C4-2B (cell line): ENCODE results near the gene HTT.

Source experiments
- ZFX ChIP-seq: fragments of 450-650 bp; IDR thresholded peaks from 2 replicates; pipeline ENCODE4 v1.6.1; 2017
- TF ChIP-seq, protein P1 (sequence below): fragments of 450-650 bp; conservative IDR thresholded peaks from 2 replicates; pipeline ENCODE4 v1.5.1; 2017; ENCODE audit warnings: mild to moderate bottlenecking

- TF ChIP-seq, protein P1, sequence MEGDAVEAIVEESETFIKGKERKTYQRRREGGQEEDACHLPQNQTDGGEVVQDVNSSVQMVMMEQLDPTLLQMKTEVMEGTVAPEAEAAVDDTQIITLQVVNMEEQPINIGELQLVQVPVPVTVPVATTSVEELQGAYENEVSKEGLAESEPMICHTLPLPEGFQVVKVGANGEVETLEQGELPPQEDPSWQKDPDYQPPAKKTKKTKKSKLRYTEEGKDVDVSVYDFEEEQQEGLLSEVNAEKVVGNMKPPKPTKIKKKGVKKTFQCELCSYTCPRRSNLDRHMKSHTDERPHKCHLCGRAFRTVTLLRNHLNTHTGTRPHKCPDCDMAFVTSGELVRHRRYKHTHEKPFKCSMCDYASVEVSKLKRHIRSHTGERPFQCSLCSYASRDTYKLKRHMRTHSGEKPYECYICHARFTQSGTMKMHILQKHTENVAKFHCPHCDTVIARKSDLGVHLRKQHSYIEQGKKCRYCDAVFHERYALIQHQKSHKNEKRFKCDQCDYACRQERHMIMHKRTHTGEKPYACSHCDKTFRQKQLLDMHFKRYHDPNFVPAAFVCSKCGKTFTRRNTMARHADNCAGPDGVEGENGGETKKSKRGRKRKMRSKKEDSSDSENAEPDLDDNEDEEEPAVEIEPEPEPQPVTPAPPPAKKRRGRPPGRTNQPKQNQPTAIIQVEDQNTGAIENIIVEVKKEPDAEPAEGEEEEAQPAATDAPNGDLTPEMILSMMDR: no peak
- no peak for TF ChIP-seq ZFX
Measured at GRCh38 chr4:3262208-3263052, 187.9 kb downstream of the HTT start.
